ENCODE results near the gene GFY.

Gene GFY

GRCh38 chr19:49391581-49392399 is 33.4 kb upstream of the GFY start:
- Histone ChIP-seq H3K36me3 (ENCODE audit: control insufficient read depth in 2 of 2, insufficient read depth in 2 of 2, low read length in 2 of 2) (no peaks in the 10 kb centered on the region), H3K27me3 (ENCODE audit: control insufficient read depth in 2 of 2, insufficient read depth in 2 of 2, low read length in 2 of 2) (peaks cover 2 to 4% of the 10 kb centered on the region in 2 donors), H3K27ac (ENCODE audit: low read depth in 2 of 2, low read length in 2 of 2) (no peak overlapping the region), H3K4me1 (ENCODE audit: control insufficient read depth in 2 of 2, insufficient read depth in 2 of 2, low read length in 2 of 2) (no peaks in the 10 kb centered on the region), H3K4me3 (ENCODE audit: low read length in 2 of 2) (no peak overlapping the region), H3K9ac (ENCODE audit: low read depth in 1 of 2, low read length in 2 of 2) (no peak overlapping the region), H3K9me3 (ENCODE audit: control insufficient read depth in 2 of 2, low read length in 2 of 2) (no peaks in the 10 kb centered on the region)

DNA sequence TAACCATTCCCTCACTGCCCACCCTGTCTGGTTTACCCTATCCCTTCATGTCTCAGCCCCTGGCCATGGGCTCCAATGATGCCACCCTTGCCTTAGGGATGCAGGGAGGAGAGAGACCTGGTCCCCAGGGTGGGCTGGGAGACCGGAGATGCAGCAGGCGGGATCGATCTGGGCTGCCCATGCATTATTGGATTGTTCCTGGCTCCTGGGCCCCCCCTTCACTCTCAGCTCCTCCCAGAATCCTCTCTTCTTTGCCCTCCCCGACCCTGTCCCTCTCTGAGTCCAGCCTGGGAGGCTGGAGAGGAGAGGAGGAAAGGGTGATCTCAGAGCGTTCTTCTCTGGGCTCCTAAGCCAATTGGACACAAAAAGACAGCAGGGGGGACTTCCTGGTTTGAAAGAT is 31.3 kb upstream of the GFY start:
- Histone ChIP-seq H3K9me3 (ENCODE audit: control insufficient read depth in 2 of 2, low read length in 2 of 2) (no peaks in the 10 kb centered on the region), H3K4me1 (ENCODE audit: control insufficient read depth in 2 of 2, insufficient read depth in 2 of 2, low read length in 2 of 2) (no peaks in the 10 kb centered on the region), H3K36me3 (ENCODE audit: control insufficient read depth in 2 of 2, insufficient read depth in 2 of 2, low read length in 2 of 2) (no peaks in the 10 kb centered on the region), H3K27me3 (ENCODE audit: control insufficient read depth in 2 of 2, insufficient read depth in 2 of 2, low read length in 2 of 2) (peaks cover 2 to 4% of the 10 kb centered on the region in 2 donors), H3K4me3 (ENCODE audit: low read length in 2 of 2) (no peak overlapping the region), H3K9ac (ENCODE audit: low read depth in 1 of 2, low read length in 2 of 2) (no peak overlapping the region), H3K27ac (ENCODE audit: low read depth in 2 of 2, low read length in 2 of 2) (no peak overlapping the region)

DNA sequence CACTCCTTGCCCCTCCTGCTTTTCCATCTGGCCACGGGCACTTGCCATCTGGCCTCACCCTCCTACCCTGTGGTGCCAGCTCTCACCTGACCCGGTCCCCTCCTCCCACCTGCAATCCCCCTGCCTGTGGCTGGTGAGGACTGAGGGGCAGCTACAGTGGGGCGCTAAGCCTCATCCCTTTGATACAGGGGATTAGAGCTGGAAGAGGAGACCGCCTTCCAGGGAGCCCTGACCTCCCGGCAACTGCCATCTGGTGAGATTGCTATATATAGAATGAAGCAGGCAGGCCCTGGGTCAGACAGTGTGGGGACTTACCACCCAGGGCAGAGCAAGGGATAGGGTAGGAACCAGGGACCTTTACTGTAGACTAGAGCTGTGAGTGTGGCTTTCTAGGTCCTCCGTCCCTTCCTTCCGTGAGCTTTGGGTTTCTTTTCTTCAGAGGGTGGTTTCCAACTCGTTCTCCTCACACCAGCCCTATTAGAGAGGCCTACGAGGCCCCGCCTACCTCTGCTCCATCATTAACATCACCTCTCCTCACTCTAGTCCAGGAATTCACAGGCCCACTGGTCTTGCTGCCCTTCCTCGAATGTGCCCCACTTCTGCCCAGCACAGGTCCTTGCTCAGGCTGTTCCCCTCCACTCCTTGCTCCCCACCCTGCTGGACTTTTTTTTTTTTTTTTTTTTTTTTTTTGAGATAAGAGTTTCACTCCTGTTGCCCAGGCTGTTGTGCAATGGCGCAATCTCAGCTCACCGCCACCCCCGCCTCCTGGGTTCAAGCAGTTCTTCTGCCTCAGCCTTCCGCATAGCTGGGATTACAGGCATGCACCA is 29.4 kb upstream of the GFY start:
- H3K4me1 ChIP-seq (ENCODE audit: control insufficient read depth in 2 of 2, insufficient read depth in 2 of 2, low read length in 2 of 2): no peaks in the 10 kb centered on the region
- H3K4me3 ChIP-seq (ENCODE audit: low read length in 2 of 2): no peak overlapping the region
- no peak overlapping the region for H3K9ac ChIP-seq (ENCODE audit: low read depth in 1 of 2, low read length in 2 of 2)
- H3K36me3 ChIP-seq (ENCODE audit: control insufficient read depth in 2 of 2, insufficient read depth in 2 of 2, low read length in 2 of 2): no peaks in the 10 kb centered on the region
- H3K27ac ChIP-seq (ENCODE audit: low read depth in 2 of 2, low read length in 2 of 2): no peak overlapping the region
- peaks cover 2 to 4% of the 10 kb centered on the region in 2 donors for H3K27me3 ChIP-seq (ENCODE audit: control insufficient read depth in 2 of 2, insufficient read depth in 2 of 2, low read length in 2 of 2)
- H3K9me3 ChIP-seq (ENCODE audit: control insufficient read depth in 2 of 2, low read length in 2 of 2): no peaks in the 10 kb centered on the region

DNA sequence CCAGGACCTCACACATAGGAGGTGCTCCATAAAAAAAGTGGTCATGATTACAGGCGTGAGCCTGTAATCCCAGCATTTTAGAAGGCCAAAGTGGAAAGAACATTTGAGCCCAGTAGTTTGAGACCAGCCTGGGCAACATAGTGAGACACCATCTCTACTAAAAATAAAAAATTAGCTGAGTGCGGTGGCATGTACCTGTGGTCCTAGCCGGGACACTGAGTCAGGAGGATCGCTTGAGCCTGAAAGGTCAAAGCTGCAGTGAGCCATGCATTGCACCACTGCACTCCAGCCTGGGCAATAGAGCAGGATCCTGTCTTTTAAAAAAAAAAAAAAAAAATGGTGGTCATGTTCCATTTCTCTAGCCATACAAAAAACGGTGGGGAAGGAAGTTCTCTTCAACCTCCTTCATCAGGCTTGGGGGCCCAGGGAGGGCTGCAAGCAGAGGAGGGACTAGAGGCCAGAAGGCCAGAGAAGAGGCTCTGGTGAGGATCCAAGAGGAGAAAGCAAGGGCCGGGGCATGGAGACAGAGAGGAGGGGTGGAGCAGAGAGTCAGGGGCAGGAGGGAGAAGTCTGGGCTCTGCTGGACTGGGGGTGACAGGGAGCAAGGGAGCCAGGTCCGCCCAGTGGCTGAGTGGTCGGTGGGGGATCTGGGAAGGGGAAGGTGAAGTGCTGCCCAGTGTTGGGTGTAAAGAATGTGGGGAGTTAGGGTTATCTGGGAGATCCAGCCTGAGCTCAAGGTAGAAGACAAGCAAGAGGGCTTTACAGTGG is 28.3 kb upstream of the GFY start:
- Histone ChIP-seq H3K4me1 (ENCODE audit: control insufficient read depth in 2 of 2, insufficient read depth in 2 of 2, low read length in 2 of 2) (no peaks in the 10 kb centered on the region), H3K27me3 (ENCODE audit: control insufficient read depth in 2 of 2, insufficient read depth in 2 of 2, low read length in 2 of 2) (peaks cover 2 to 4% of the 10 kb centered on the region in 2 donors), H3K9me3 (ENCODE audit: control insufficient read depth in 2 of 2, low read length in 2 of 2) (no peaks in the 10 kb centered on the region), H3K27ac (ENCODE audit: low read depth in 2 of 2, low read length in 2 of 2) (no peak overlapping the region), H3K9ac (ENCODE audit: low read depth in 1 of 2, low read length in 2 of 2) (no peak overlapping the region), H3K36me3 (ENCODE audit: control insufficient read depth in 2 of 2, insufficient read depth in 2 of 2, low read length in 2 of 2) (no peaks in the 10 kb centered on the region), H3K4me3 (ENCODE audit: low read length in 2 of 2) (no peak overlapping the region)

DNA sequence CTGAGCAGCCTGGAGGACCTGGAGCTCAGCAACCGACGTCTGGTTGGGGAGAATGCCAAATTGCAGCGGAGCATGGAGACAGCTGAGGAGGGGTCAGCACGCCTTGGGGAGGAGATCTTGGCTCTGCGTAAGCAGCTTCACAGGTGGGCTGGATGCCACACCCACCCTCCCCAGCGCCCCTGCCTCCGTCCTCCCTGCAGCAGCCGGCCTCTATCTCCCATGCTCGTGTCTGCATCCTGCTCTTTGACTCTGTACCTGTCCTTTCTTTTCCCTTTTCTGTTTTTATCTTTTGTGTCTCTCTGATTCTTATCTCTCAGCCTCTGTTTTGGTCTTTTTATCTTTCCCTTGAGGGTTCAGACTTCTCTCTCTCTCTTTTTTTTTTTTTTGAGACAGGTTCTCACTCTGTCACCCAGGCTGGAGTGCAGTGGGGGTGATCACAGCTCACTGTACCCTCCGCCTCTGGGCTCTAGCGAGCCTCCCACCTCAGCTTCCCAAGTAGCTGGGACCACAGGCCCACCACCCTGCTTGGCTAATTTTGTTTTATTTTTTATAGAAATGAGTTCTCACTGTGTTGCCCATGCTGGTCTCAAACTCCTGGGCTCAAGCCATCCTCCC is 27.1 kb upstream of the GFY start:
- no peak overlapping the region for H3K27ac ChIP-seq (ENCODE audit: low read depth in 2 of 2, low read length in 2 of 2)
- no peak overlapping the region for H3K9ac ChIP-seq (ENCODE audit: low read depth in 1 of 2, low read length in 2 of 2)
- no peaks in the 10 kb centered on the region for H3K4me1 ChIP-seq (ENCODE audit: control insufficient read depth in 2 of 2, insufficient read depth in 2 of 2, low read length in 2 of 2)
- no peak overlapping the region for H3K4me3 ChIP-seq (ENCODE audit: low read length in 2 of 2)
- no peaks in the 10 kb centered on the region for H3K36me3 ChIP-seq (ENCODE audit: control insufficient read depth in 2 of 2, insufficient read depth in 2 of 2, low read length in 2 of 2)
- H3K9me3 ChIP-seq (ENCODE audit: control insufficient read depth in 2 of 2, low read length in 2 of 2): no peaks in the 10 kb centered on the region
- H3K27me3 ChIP-seq (ENCODE audit: control insufficient read depth in 2 of 2, insufficient read depth in 2 of 2, low read length in 2 of 2): no peaks in the 10 kb centered on the region

DNA sequence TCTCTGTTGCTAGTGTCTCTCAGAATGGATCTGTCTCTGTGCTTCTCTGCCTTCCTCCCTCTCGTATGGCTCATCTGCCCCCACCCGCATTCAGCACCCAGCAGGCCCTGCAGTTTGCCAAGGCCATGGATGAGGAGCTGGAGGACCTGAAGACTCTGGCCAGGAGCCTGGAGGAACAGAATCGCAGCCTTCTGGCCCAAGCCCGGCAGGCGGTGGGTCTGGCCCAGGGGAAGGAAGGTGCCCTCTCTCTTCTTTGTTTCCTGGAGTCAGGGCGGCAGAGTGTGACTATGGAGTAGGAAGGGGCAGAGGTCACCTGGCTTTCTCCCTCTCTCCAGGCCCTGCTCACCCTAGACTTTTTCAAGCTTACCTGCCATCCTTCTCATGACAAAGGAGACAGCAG is 26.3 kb upstream of the GFY start:
- H3K27me3 ChIP-seq (ENCODE audit: control insufficient read depth in 2 of 2, insufficient read depth in 2 of 2, low read length in 2 of 2): no peaks in the 10 kb centered on the region
- no peaks in the 10 kb centered on the region for H3K4me1 ChIP-seq (ENCODE audit: control insufficient read depth in 2 of 2, insufficient read depth in 2 of 2, low read length in 2 of 2)
- no peaks in the 10 kb centered on the region for H3K36me3 ChIP-seq (ENCODE audit: control insufficient read depth in 2 of 2, insufficient read depth in 2 of 2, low read length in 2 of 2)
- H3K9me3 ChIP-seq (ENCODE audit: control insufficient read depth in 2 of 2, low read length in 2 of 2): no peaks in the 10 kb centered on the region
- H3K4me3 ChIP-seq (ENCODE audit: low read length in 2 of 2): no peak overlapping the region
- no peak overlapping the region for H3K9ac ChIP-seq (ENCODE audit: low read depth in 1 of 2, low read length in 2 of 2)
- H3K27ac ChIP-seq (ENCODE audit: low read depth in 2 of 2, low read length in 2 of 2): no peak overlapping the region

DNA sequence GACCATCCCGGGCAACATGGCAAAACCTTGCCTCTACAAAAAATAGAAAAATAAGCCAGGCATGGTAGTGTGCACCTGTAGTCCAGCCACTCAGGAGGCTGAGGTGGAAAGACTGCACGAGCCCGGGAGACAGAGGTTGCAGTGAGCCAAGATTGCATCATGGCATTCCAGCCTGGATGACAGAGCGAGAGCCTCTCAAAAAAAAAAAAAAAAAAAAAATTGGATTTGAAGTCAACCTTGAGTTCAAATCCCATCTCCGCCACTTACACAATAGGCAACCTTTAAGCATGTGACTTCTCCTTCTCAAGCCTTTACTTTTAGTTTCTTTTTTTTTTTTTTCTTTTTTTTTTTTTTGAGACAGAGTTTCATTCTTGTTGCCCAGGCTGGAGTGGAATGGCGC is 25.2 kb upstream of the GFY start:
- no peak overlapping the region for H3K4me3 ChIP-seq (ENCODE audit: low read length in 2 of 2)
- no peaks in the 10 kb centered on the region for H3K9me3 ChIP-seq (ENCODE audit: control insufficient read depth in 2 of 2, low read length in 2 of 2)
- H3K27me3 ChIP-seq (ENCODE audit: control insufficient read depth in 2 of 2, insufficient read depth in 2 of 2, low read length in 2 of 2): no peaks in the 10 kb centered on the region
- H3K9ac ChIP-seq (ENCODE audit: low read depth in 1 of 2, low read length in 2 of 2): no peak overlapping the region
- no peaks in the 10 kb centered on the region for H3K4me1 ChIP-seq (ENCODE audit: control insufficient read depth in 2 of 2, insufficient read depth in 2 of 2, low read length in 2 of 2)
- H3K36me3 ChIP-seq (ENCODE audit: control insufficient read depth in 2 of 2, insufficient read depth in 2 of 2, low read length in 2 of 2): no peaks in the 10 kb centered on the region
- H3K27ac ChIP-seq (ENCODE audit: low read depth in 2 of 2, low read length in 2 of 2): no peak overlapping the region

GRCh38 chr19:49403404-49404187 is 21.6 kb upstream of the GFY start:
- Histone ChIP-seq H3K9me3 (ENCODE audit: control insufficient read depth in 2 of 2, low read length in 2 of 2) (no peaks in the 10 kb centered on the region), H3K9ac (ENCODE audit: low read depth in 1 of 2, low read length in 2 of 2) (no peak overlapping the region), H3K27me3 (ENCODE audit: control insufficient read depth in 2 of 2, insufficient read depth in 2 of 2, low read length in 2 of 2) (no peaks in the 10 kb centered on the region), H3K36me3 (ENCODE audit: control insufficient read depth in 2 of 2, insufficient read depth in 2 of 2, low read length in 2 of 2) (no peaks in the 10 kb centered on the region), H3K27ac (ENCODE audit: low read depth in 2 of 2, low read length in 2 of 2) (no peak overlapping the region), H3K4me3 (ENCODE audit: low read length in 2 of 2) (no peak overlapping the region), H3K4me1 (ENCODE audit: control insufficient read depth in 2 of 2, insufficient read depth in 2 of 2, low read length in 2 of 2) (no peaks in the 10 kb centered on the region)

DNA sequence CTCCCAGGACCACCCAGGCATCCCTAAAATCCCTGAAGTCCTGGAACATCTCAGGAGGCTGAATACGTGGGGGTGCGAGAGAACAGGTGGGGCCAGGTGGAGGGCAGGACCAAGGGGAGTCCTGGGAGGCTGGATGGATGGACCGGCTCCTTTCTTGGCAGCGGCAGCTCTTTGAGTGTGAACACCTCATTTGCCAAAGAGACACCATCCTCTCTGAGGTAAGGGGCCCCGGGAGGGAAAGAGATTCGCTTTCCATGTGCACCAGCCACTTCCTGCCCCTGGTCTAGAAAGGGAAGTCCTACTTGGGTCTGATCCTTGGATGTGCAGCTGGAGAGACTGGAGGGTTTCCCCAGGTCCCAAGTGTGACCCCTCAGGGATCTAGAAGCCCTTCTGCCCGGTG is 18.1 kb upstream of the GFY start:
- Histone ChIP-seq H3K27ac (ENCODE audit: low read depth in 2 of 2, low read length in 2 of 2) (no peak overlapping the region), H3K27me3 (ENCODE audit: control insufficient read depth in 2 of 2, insufficient read depth in 2 of 2, low read length in 2 of 2) (no peaks in the 10 kb centered on the region), H3K9ac (ENCODE audit: low read depth in 1 of 2, low read length in 2 of 2) (no peak overlapping the region), H3K36me3 (ENCODE audit: control insufficient read depth in 2 of 2, insufficient read depth in 2 of 2, low read length in 2 of 2) (no peaks in the 10 kb centered on the region), H3K4me1 (ENCODE audit: control insufficient read depth in 2 of 2, insufficient read depth in 2 of 2, low read length in 2 of 2) (peaks cover 0 to 7% of the 10 kb centered on the region in 2 donors), H3K4me3 (ENCODE audit: low read length in 2 of 2) (no peak overlapping the region), H3K9me3 (ENCODE audit: control insufficient read depth in 2 of 2, low read length in 2 of 2) (no peaks in the 10 kb centered on the region)
